Measurements from ENCODE around the gene TAOK3. TPM values are rescaled to one million over a fixed set of nuclear protein-coding genes. Genes with fewer than 3 reads are reported as not detected.

Gene TAOK3
- polyA plus RNA-seq, 1 experiment = 18.3 TPM

DNA sequence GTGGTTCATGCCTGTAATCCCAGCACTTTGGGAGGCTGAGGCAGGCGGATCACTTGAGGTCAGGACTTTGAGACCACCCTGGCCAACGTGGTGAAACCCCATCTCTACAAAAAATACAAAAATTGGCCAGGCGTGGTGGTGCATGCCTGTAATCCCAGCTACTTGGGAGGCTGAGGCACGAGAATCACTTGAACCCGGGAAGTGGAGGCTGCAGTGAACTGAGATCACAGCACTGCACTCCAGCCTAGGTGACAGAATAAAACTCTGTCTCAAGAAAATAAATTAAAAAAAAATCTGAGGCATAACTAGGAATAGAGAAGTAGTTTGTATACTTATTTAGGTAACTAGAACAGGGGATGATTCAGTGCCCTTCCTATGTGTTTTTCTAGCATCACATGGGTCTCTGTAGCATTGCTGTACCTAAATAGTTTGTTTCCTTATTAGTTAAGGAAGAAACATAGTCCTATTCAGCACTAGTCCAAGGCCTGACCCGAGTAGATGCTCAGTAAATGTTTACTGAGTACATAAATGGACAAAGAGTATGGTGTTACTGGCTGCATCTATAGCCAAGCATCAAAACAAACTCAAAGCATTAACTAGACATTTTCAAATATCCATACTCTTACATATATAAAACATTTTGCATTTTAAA is 21.7 kb downstream of the TAOK3 start:
- POLR2A ChIA-PET = no interaction called here
- Histone ChIP-seq H3K4me3 (ENCODE audit: low read depth, low read length) (no peak overlapping the region), H3K36me3 (ENCODE audit: control insufficient read depth, insufficient read depth, low read length) (no peaks in the 10 kb centered on the region), H3K27me3 (ENCODE audit: control insufficient read depth, insufficient read depth, low read length) (no peaks in the 10 kb centered on the region)
- no peak for DNase-seq (ENCODE audit: low read depth)
- no peak for TF ChIP-seq CTCF (IDR thresholded peaks at IDR 0.05; ENCODE audit: insufficient read depth, low read depth, low read length)
- CTCF ChIA-PET = no interaction called here

- DNase-seq (ENCODE audit: low read depth) = no peak
- Histone ChIP-seq H3K27me3 (ENCODE audit: control insufficient read depth, insufficient read depth, low read length) (no peaks in the 10 kb centered on the region), H3K4me3 (ENCODE audit: low read depth, low read length) (no peak overlapping the region), H3K36me3 (ENCODE audit: control insufficient read depth, insufficient read depth, low read length) (no peaks in the 10 kb centered on the region)
- ChIA-PET CTCF (interaction anchor here (0.6 to 1.7 kb wide), 2 partner anchors 11 to 31 kb away, joined by 4 read pairs; no protein-coding TSS in a partner anchor), POLR2A (no interaction called here)
- no peak for TF ChIP-seq CTCF (IDR thresholded peaks at IDR 0.05; ENCODE audit: insufficient read depth, low read depth, low read length)
Measured at GRCh38 chr12:118347916-118348315, 24.8 kb downstream of the TAOK3 start.

DNA sequence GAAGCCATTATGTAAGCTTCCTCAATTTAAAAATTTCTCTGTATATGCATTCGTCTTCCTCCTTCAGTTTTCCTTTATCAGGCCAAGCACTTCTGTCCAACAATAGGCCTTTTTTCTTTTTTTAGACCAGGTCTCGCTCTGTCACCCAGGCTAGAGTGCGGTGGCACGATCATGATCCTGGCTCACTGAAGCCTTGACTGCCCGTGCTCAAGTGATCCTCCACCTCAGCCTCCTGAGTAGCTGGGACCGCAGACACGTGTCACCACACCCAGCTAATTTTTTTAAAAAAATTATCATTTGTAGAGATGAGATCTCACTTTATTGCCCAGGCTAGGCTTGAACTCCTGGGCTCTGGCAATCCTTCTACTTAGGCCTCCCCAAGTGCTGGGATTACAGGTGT is 25.8 kb downstream of the TAOK3 start:
- Histone ChIP-seq H3K4me3 (ENCODE audit: low read depth, low read length) (no peak overlapping the region), H3K27me3 (ENCODE audit: control insufficient read depth, insufficient read depth, low read length) (no peaks in the 10 kb centered on the region), H3K36me3 (ENCODE audit: control insufficient read depth, insufficient read depth, low read length) (no peaks in the 10 kb centered on the region)
- DNase-seq (ENCODE audit: low read depth) = no peak
- ChIA-PET CTCF (interaction anchor here (1.4 to 1.7 kb wide), 3 partner anchors 9 to 165 kb away, joined by 3 to 6 read pairs (median 4); partner anchors contain the start of gene SUDS3), POLR2A (no interaction called here)
- no peak for TF ChIP-seq CTCF (IDR thresholded peaks at IDR 0.05; ENCODE audit: insufficient read depth, low read depth, low read length)

DNA sequence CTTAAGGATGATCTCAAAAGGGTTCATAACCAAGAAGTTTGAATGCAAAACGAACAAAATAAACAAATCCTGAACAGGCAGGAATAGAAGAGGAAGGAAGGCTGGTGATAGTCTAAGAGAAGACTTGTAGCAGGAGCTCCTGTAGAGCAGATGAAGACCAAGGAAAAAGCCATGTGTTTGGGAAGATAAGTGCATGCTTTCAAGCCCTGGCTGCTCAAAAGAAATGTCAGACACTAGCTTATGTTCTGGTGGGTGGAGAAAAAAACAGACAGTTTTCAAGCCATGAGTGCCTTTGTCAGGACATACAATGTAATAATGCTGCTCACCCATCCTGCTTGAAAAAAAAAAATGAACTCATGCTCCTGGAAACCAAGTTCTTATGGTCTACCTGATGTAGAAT is 27.4 kb downstream of the TAOK3 start:
- Histone ChIP-seq H3K4me3 (ENCODE audit: low read depth, low read length) (no peak overlapping the region), H3K36me3 (ENCODE audit: control insufficient read depth, insufficient read depth, low read length) (no peaks in the 10 kb centered on the region), H3K27me3 (ENCODE audit: control insufficient read depth, insufficient read depth, low read length) (no peaks in the 10 kb centered on the region)
- no peak for DNase-seq (ENCODE audit: low read depth)
- ChIA-PET CTCF (no interaction called here), POLR2A (no interaction called here)
- TF ChIP-seq CTCF (IDR thresholded peaks at IDR 0.05; ENCODE audit: insufficient read depth, low read depth, low read length) = no peak

DNA sequence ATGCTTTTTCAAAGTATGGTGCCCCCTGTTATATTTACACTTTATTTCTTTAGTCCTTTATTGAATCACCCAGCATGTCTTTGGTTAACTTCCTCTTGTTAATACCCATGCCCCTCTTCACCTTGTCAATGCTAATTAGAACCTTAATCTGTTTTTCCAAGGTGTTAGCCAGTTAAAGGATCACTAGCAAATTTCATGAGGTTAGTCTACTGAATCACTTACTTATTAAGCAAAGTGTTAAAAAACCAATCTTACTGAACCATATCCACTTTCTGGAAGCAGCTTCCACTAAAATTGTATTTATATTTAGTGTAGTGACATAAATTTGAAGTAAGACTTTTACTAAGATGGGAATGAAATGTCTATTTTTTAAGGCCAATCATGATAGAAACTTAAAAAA is 27.9 kb downstream of the TAOK3 start:
- Histone ChIP-seq H3K4me3 (ENCODE audit: low read depth, low read length) (no peak overlapping the region), H3K36me3 (ENCODE audit: control insufficient read depth, insufficient read depth, low read length) (no peaks in the 10 kb centered on the region), H3K27me3 (ENCODE audit: control insufficient read depth, insufficient read depth, low read length) (no peaks in the 10 kb centered on the region)
- no peak for DNase-seq (ENCODE audit: low read depth)
- CTCF ChIA-PET = no interaction called here
- POLR2A ChIA-PET = no interaction called here
- no peak for TF ChIP-seq CTCF (IDR thresholded peaks at IDR 0.05; ENCODE audit: insufficient read depth, low read depth, low read length)

All from BJ (cell line).